Measurements from ENCODE around the gene TUBB2A. TPM values are rescaled to one million over a fixed set of nuclear protein-coding genes. Genes with fewer than 3 reads are reported as not detected.
"Not testable (repeated sequence)": the region's sequence is repeated elsewhere in the genome, so short reads cannot be mapped to it uniquely, and the experiment has no call there.

TUBB2A gene
- 278 and 327 TPM in 2 replicates for total RNA-seq (2014; rRNA removed; shearing (Covaris generic))

- peak; percentile 78 for DNase-seq (ENCODE audit: low read depth)
These were observed at the start of gene TUBB2A for GRCh38 chr6:3157131-3157933. TSS of gene TUBB2A (minus strand) at chr6:3157544. CDS start at chr6:3157463, 81 bp downstream.

GRCh38 chr6:3206339-3207015 lies 49.1 kb upstream of the TUBB2A start:
- DNase-seq (ENCODE audit: low read depth) = no peak

GRCh38 chr6:3205913-3206312 lies 48.6 kb upstream of the TUBB2A start:
- DNase-seq (ENCODE audit: low read depth) = peak; percentile 94

GRCh38 chr6:3204921-3205320 lies 47.6 kb upstream of the TUBB2A start:
- no peak for DNase-seq (ENCODE audit: low read depth)

- DNase-seq (ENCODE audit: low read depth) = peak; percentile 89
These were observed 45.8 kb upstream of the TUBB2A start for GRCh38 chr6:3202999-3203696.

GRCh38 chr6:3201388-3201787 lies 44.0 kb upstream of the TUBB2A start:
- DNase-seq (ENCODE audit: low read depth) = no peak

GRCh38 chr6:3200682-3201081 lies 43.3 kb upstream of the TUBB2A start:
- DNase-seq (ENCODE audit: low read depth) = no peak

GRCh38 chr6:3199382-3199781 lies 42.0 kb upstream of the TUBB2A start:
- DNase-seq (ENCODE audit: low read depth) = no peak

- DNase-seq (ENCODE audit: low read depth) = not testable (repeated sequence)
These were observed 40.4 kb upstream of the TUBB2A start for GRCh38 chr6:3197734-3198133.

GRCh38 chr6:3196770-3197169 lies 39.4 kb upstream of the TUBB2A start:
- no peak for DNase-seq (ENCODE audit: low read depth)

GRCh38 chr6:3195695-3196497 lies 38.6 kb upstream of the TUBB2A start:
- DNase-seq (ENCODE audit: low read depth) = peak; percentile 50

- DNase-seq (ENCODE audit: low read depth) = no peak
These were observed 38.0 kb upstream of the TUBB2A start for GRCh38 chr6:3195420-3195694.

GRCh38 chr6:3194535-3195419 lies 37.4 kb upstream of the TUBB2A start:
- peak; percentile 69 for DNase-seq (ENCODE audit: low read depth)

- no peak for DNase-seq (ENCODE audit: low read depth)
These were observed 35.9 kb upstream of the TUBB2A start for GRCh38 chr6:3193102-3193849.

- no peak for DNase-seq (ENCODE audit: low read depth)
These were observed 33.4 kb upstream of the TUBB2A start for GRCh38 chr6:3190779-3191178.

GRCh38 chr6:3190056-3190455 lies 32.7 kb upstream of the TUBB2A start:
- peak; percentile 56 for DNase-seq (ENCODE audit: low read depth)

GRCh38 chr6:3189192-3189591 lies 31.8 kb upstream of the TUBB2A start:
- peak; percentile 75 for DNase-seq (ENCODE audit: low read depth)

GRCh38 chr6:3188262-3188661 lies 30.9 kb upstream of the TUBB2A start:
- DNase-seq (ENCODE audit: low read depth) = no peak

GRCh38 chr6:3186974-3187382 lies 29.6 kb upstream of the TUBB2A start:
- DNase-seq (ENCODE audit: low read depth) = no peak

- DNase-seq (ENCODE audit: low read depth) = no peak
These were observed 25.7 kb upstream of the TUBB2A start for GRCh38 chr6:3183066-3183465.
